Neural cell (in vitro differentiated cells): ENCODE results near the gene CEP192.

Source experiments
- EP300 ChIP-seq: fragments of 450-650 bp; conservative IDR thresholded peaks from 2 replicates; pipeline ENCODE4 v1.6.1; 2014; ENCODE audit warnings: antibody characterized with exemption, mild to moderate bottlenecking, moderate library complexity; ENCODE audit not compliant: poor library complexity, severe bottlenecking
- EZH2 ChIP-seq: fragments of 200-600, 300-800 bp; shearing (Covaris generic), sonication (generic); IDR thresholded peaks from 2 replicates; pipeline ENCODE4 v1.6.1; 2014; ENCODE audit warnings: antibody characterized with exemption, low read length, borderline replicate concordance, mild to moderate bottlenecking; ENCODE audit not compliant: insufficient read depth, poor library complexity, severe bottlenecking
- MXI1 ChIP-seq: fragments of 450-650 bp; conservative IDR thresholded peaks from 2 replicates; pipeline ENCODE4 v1.6.1; 2014; ENCODE audit warnings: antibody characterized with exemption, mild to moderate bottlenecking; ENCODE audit not compliant: poor library complexity, severe bottlenecking
- POLR2AphosphoS5 ChIP-seq: IDR thresholded peaks from 2 replicates; pipeline ENCODE4 v1.6.1; 2012
- RAD21 ChIP-seq: fragments of 450-650 bp; conservative IDR thresholded peaks from 2 replicates; pipeline ENCODE4 v1.6.1; 2014; ENCODE audit warnings: antibody characterized with exemption, mild to moderate bottlenecking, moderate library complexity
- SMC3 ChIP-seq: fragments of 450-650 bp; conservative IDR thresholded peaks from 2 replicates; pipeline ENCODE4 v1.6.1; 2014; ENCODE audit warnings: antibody characterized with exemption, mild to moderate bottlenecking, moderate library complexity; ENCODE audit not compliant: poor library complexity
- TAF1 ChIP-seq: IDR thresholded peaks from 2 replicates; pipeline ENCODE4 v1.6.1; 2012; ENCODE audit warnings: low read depth
- TF ChIP-seq, protein P1 (sequence below): fragments of 450-650 bp; IDR thresholded peaks from 2 replicates; pipeline ENCODE4 v1.5.1; 2014; ENCODE audit warnings: antibody characterized with exemption, mild to moderate bottlenecking, moderate library complexity; ENCODE audit not compliant: poor library complexity, severe bottlenecking
- TF ChIP-seq, protein P2 (sequence below): IDR thresholded peaks from 2 replicates; pipeline ENCODE4 v1.6.1; 2012; ENCODE audit warnings: borderline replicate concordance

DNA sequence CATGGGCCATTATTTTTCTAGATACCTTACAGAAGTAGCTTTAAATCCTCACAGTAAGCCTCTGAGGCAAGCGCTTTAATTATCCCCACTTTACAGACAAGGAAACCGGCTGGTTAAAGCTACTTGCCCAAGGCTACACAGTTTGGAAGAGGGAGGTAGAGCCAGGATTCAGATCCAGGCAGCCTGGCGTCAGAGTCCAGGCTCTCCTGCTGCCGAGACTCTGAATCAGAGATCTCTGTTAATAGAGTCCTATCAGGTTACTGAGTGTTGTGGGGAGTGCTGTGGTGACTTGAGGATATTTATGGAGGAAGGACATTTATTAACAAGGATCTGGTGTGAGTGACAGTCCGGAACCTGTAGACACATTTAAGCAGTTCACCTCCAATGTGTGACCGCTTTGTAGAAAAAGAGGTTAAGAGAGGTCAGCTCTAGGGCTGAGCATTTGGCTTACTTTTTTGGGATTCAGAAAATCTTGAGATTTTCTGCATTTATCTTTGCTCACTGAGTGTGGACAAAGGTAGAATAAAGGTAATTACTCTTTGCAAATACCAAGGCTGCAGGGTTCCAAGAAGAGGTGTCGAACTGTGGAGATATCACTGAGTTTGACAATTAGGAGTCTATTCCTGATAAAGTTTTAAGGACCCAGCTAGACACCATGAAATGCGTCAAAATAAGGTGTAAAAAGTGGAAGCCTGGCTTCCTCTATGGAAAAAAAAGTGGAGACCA, 1.6 kb upstream of the CEP192 start:
- TF ChIP-seq, protein P1, sequence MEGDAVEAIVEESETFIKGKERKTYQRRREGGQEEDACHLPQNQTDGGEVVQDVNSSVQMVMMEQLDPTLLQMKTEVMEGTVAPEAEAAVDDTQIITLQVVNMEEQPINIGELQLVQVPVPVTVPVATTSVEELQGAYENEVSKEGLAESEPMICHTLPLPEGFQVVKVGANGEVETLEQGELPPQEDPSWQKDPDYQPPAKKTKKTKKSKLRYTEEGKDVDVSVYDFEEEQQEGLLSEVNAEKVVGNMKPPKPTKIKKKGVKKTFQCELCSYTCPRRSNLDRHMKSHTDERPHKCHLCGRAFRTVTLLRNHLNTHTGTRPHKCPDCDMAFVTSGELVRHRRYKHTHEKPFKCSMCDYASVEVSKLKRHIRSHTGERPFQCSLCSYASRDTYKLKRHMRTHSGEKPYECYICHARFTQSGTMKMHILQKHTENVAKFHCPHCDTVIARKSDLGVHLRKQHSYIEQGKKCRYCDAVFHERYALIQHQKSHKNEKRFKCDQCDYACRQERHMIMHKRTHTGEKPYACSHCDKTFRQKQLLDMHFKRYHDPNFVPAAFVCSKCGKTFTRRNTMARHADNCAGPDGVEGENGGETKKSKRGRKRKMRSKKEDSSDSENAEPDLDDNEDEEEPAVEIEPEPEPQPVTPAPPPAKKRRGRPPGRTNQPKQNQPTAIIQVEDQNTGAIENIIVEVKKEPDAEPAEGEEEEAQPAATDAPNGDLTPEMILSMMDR, result no peak
- TF ChIP-seq EP300 (no peak), POLR2AphosphoS5 (no peak), EZH2 (no peak), RAD21 (no peak), SMC3 (no peak), MXI1 (no peak), TAF1 (no peak)
- TF ChIP-seq, protein P2, sequence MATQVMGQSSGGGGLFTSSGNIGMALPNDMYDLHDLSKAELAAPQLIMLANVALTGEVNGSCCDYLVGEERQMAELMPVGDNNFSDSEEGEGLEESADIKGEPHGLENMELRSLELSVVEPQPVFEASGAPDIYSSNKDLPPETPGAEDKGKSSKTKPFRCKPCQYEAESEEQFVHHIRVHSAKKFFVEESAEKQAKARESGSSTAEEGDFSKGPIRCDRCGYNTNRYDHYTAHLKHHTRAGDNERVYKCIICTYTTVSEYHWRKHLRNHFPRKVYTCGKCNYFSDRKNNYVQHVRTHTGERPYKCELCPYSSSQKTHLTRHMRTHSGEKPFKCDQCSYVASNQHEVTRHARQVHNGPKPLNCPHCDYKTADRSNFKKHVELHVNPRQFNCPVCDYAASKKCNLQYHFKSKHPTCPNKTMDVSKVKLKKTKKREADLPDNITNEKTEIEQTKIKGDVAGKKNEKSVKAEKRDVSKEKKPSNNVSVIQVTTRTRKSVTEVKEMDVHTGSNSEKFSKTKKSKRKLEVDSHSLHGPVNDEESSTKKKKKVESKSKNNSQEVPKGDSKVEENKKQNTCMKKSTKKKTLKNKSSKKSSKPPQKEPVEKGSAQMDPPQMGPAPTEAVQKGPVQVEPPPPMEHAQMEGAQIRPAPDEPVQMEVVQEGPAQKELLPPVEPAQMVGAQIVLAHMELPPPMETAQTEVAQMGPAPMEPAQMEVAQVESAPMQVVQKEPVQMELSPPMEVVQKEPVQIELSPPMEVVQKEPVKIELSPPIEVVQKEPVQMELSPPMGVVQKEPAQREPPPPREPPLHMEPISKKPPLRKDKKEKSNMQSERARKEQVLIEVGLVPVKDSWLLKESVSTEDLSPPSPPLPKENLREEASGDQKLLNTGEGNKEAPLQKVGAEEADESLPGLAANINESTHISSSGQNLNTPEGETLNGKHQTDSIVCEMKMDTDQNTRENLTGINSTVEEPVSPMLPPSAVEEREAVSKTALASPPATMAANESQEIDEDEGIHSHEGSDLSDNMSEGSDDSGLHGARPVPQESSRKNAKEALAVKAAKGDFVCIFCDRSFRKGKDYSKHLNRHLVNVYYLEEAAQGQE, result no peak
